ENCODE results near the gene NAA15. TPM values are rescaled to one million over a fixed set of nuclear protein-coding genes. Genes with fewer than 3 reads are reported as not detected.

The NAA15 gene
- total RNA-seq, 1 experiment from 2014 or later: 41.0 TPM

DNA sequence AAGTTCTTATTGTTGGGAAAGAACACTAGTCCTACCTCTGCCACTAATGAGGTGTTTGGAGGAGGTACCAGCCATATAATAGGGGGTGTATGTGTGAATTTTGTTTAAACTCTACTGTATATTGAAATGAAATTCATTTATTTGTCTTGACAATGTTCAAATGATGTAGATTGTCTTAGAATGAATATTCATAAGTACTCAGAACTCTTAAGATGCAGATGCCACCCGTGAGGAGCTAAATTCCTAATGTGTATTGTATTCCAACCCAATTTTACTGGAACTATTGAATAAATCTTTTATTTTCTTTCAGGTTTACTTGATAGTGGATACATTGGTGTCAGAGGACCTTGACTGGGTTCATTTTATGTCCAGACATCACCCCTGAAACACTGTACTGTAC, 88.7 kb downstream of the NAA15 start:
- H3K36me3 ChIP-seq (ENCODE audit: low read depth, low read length): peaks cover 28% of the 10 kb centered on the region
- no peaks in the 10 kb centered on the region; the same call in 1 of the 2 replicates for H3K9me2 ChIP-seq (replicated peaks; ENCODE audit: low read length)
- H3K27me3 ChIP-seq (ENCODE audit: low read length): no peaks in the 10 kb centered on the region
- H4K20me1 ChIP-seq (ENCODE audit: low read length): no peaks in the 10 kb centered on the region
- H3K79me2 ChIP-seq (ENCODE audit: low read length): no peaks in the 10 kb centered on the region
- intact Hi-C loops (cut with micrococcal nuclease): no loop called here
- H3K9me3 ChIP-seq (ENCODE audit: low read length): no peaks in the 10 kb centered on the region
- no peak for ATAC-seq
- no peak for TF ChIP-seq EZH2 (IDR thresholded peaks at IDR 0.05; ENCODE audit: low read length, unreplicated experiment)
- no peak for TF ChIP-seq CTCF (conservative IDR thresholded peaks at IDR 0.05; ENCODE audit: low read depth, low read length)
- no peak for TF ChIP-seq EZH2phosphoT487 (IDR thresholded peaks at IDR 0.05; ENCODE audit: borderline replicate concordance, low read length)
- H3K4me3 ChIP-seq (ENCODE audit: low read length): no peak overlapping the region
- H2AFZ ChIP-seq (ENCODE audit: low read length): no peak overlapping the region
- H3K9ac ChIP-seq (ENCODE audit: low read length): no peak overlapping the region
- no peak overlapping the region for H3K4me2 ChIP-seq (ENCODE audit: low read length)
- CTCF ChIA-PET: no interaction called here
- DNase-seq: no peak
- no peak overlapping the region for H3K27ac ChIP-seq (ENCODE audit: low read length)
- BruUV-seq (replicated peaks): no TSS peak
- peaks cover 4% of the 10 kb centered on the region for H3F3A ChIP-seq (ENCODE audit: low read length, unreplicated experiment)
- POLR2A ChIA-PET (ENCODE audit: unreplicated experiment): no interaction called here
- peaks cover 15% of the 10 kb centered on the region; the same call in 1 of the 2 replicates for H3K4me1 ChIP-seq (ENCODE audit: insufficient read depth, low read length)

DNA sequence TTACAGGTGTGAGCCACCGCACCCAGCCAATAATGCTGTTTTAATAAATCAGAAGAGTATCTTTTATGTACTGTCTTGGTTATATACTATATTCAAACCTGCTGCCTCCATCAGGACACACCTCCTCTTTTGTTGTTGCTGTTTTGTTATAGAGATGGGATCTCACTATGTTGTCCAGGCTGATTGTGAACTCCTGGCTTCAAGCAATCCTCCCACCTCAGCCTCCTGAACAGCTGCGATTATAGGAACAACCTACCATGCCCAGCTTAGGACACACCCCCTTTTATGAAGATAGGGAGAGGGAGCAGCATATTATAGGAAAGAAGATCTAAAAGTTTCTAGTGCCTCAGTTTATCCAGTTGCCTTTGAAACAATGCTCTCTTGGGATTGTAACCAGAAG, 90.4 kb downstream of the NAA15 start:
- no peaks in the 10 kb centered on the region for H3K9me3 ChIP-seq (ENCODE audit: low read length)
- DNase-seq: no peak
- H3F3A ChIP-seq (ENCODE audit: low read length, unreplicated experiment): peaks cover 4% of the 10 kb centered on the region
- intact Hi-C loops (cut with micrococcal nuclease): no loop called here
- H3K9me2 ChIP-seq (replicated peaks; ENCODE audit: low read length): no peaks in the 10 kb centered on the region; the same call in 1 of the 2 replicates
- H3K9ac ChIP-seq (ENCODE audit: low read length): no peak overlapping the region
- BruUV-seq (replicated peaks): no TSS peak
- TF ChIP-seq CTCF (conservative IDR thresholded peaks at IDR 0.05; ENCODE audit: low read depth, low read length) (no peak), EZH2phosphoT487 (IDR thresholded peaks at IDR 0.05; ENCODE audit: borderline replicate concordance, low read length) (no peak), EZH2 (IDR thresholded peaks at IDR 0.05; ENCODE audit: low read length, unreplicated experiment) (no peak)
- no peak overlapping the region for H3K4me2 ChIP-seq (ENCODE audit: low read length)
- H3K4me1 ChIP-seq (ENCODE audit: insufficient read depth, low read length): peaks cover 15% of the 10 kb centered on the region; the same call in 1 of the 2 replicates
- ChIA-PET POLR2A (ENCODE audit: unreplicated experiment) (no interaction called here), CTCF (no interaction called here)
- H3K27ac ChIP-seq (ENCODE audit: low read length): no peak overlapping the region
- no peaks in the 10 kb centered on the region for H3K79me2 ChIP-seq (ENCODE audit: low read length)
- H3K36me3 ChIP-seq (ENCODE audit: low read depth, low read length): peaks cover 28% of the 10 kb centered on the region
- no peak overlapping the region for H3K4me3 ChIP-seq (ENCODE audit: low read length)
- no peaks in the 10 kb centered on the region for H4K20me1 ChIP-seq (ENCODE audit: low read length)
- no peak overlapping the region for H2AFZ ChIP-seq (ENCODE audit: low read length)
- H3K27me3 ChIP-seq (ENCODE audit: low read length): no peaks in the 10 kb centered on the region
- ATAC-seq: no peak

- ATAC-seq (peak; percentile 38), DNase-seq (peak; percentile 44)
- BruUV-seq (replicated peaks): no TSS peak
- no peak overlapping the region for H3K4me2 ChIP-seq (ENCODE audit: low read length)
- no peaks in the 10 kb centered on the region for H3K9me3 ChIP-seq (ENCODE audit: low read length)
- no peaks in the 10 kb centered on the region for H3K79me2 ChIP-seq (ENCODE audit: low read length)
- POLR2A ChIA-PET (ENCODE audit: unreplicated experiment): no interaction called here
- H2AFZ ChIP-seq (ENCODE audit: low read length): no peak overlapping the region
- no peak overlapping the region for H3K9ac ChIP-seq (ENCODE audit: low read length)
- peak overlapping the region; percentile 2; the same call in 1 of the 2 replicates for H3K27ac ChIP-seq (ENCODE audit: low read length)
- no peaks in the 10 kb centered on the region for H3K27me3 ChIP-seq (ENCODE audit: low read length)
- CTCF ChIA-PET: no interaction called here
- no peaks in the 10 kb centered on the region; the same call in 1 of the 2 replicates for H3K9me2 ChIP-seq (replicated peaks; ENCODE audit: low read length)
- no peaks in the 10 kb centered on the region for H4K20me1 ChIP-seq (ENCODE audit: low read length)
- peaks cover 4% of the 10 kb centered on the region for H3F3A ChIP-seq (ENCODE audit: low read length, unreplicated experiment)
- H3K4me3 ChIP-seq (ENCODE audit: low read length): no peak overlapping the region
- peaks cover 21% of the 10 kb centered on the region for H3K36me3 ChIP-seq (ENCODE audit: low read depth, low read length)
- TF ChIP-seq EZH2 (IDR thresholded peaks at IDR 0.05; ENCODE audit: low read length, unreplicated experiment) (no peak), CTCF (conservative IDR thresholded peaks at IDR 0.05; ENCODE audit: low read depth, low read length) (no peak), EZH2phosphoT487 (IDR thresholded peaks at IDR 0.05; ENCODE audit: borderline replicate concordance, low read length) (no peak)
- peaks cover 15% of the 10 kb centered on the region; the same call in 1 of the 2 replicates for H3K4me1 ChIP-seq (ENCODE audit: insufficient read depth, low read length)
- intact Hi-C loops (cut with micrococcal nuclease): no loop called here
Observed at GRCh38 chr4:139392797-139393196, 91.5 kb downstream of the NAA15 start.
